ENCODE results near the gene ZNHIT2. TPM values are rescaled to one million over a fixed set of nuclear protein-coding genes. Genes with fewer than 3 reads are reported as not detected.

The ZNHIT2 gene
- total RNA-seq, 2 donors from 2014 or later: 6.6 to 8.2 TPM

- DNase-seq (no peak), ATAC-seq (no peak)
- intact Hi-C loops (cut with DNase I): no loop called here
These were observed 6.2 kb downstream of the ZNHIT2 start for GRCh38 chr11:65111159-65111743.

DNA sequence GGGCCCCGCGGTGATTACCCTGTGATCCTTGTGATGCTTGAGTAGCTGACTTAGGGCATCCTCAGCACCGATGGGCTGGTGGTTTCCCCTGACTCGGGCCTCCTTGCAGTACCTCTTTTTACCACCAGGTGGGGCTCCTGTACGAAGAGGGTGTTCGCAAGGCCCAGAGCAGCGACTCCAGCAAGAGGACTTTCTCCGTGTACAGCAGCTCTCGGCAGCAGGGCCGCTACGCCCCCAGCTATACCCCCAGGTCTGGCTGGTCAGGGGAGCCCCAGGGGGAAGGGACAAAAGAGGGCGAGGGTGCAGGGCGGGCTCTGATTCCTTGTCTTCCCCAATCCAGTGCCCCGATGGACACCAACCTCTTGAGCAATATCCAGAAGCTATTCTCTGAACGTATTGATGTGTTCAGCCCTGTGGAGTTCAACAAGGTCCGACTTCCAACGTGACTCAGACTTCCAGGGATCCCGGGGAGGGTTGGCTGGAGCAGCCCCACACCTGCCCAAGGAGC lies 7.1 kb downstream of the ZNHIT2 start:
- intact Hi-C loops (cut with DNase I): no loop called here
- ATAC-seq (peak; percentile 31 to 41), DNase-seq (peak; percentile 85)

DNA sequence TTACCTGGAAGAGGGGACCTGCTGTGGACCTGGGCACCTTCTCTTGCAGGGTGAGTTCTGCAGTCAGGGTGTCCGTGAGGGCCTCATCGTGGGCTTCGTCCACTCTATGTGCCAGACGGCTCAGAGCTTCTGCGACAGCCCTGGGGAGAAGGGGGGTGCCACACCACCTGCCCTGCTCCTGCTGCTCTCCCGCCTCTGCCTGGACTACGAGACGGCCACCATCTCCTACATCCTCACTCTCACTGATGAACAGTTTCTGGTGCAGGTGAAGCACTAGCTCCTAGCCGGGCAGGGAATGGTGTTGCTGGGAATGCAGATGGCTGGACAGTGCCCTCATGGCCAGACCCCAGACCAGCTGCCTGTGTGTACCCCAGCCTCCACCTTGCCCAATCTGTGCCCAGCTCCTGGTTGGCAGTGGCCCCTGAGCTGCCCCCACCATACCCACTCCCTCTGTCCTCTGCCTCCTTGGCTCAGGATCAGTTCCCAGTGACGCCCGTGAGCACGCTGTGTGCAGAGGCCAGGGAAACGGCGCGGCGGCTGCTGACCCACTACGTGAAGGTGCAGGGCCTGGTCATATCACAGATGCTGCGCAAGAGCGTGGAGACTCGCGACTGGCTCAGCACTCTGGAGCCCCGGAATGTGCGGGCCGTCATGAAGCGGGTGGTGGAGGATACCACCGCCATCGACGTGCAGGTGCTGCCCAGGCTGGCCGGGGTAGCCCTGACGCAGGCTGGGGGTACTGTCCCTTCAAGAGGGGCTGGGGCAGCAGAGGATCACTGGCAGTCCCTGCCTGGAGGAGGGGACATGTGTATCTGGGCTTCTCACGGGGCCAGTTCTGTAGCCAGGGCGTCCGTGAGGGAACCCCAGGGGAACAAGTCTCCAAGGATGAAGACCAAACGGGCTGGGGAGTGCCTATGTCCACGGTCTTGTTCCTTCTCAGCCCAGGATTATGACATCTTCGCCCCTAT lies 8.0 kb downstream of the ZNHIT2 start:
- DNase-seq (no peak), ATAC-seq (no peak)
- intact Hi-C loops (cut with DNase I): no loop called here

DNA sequence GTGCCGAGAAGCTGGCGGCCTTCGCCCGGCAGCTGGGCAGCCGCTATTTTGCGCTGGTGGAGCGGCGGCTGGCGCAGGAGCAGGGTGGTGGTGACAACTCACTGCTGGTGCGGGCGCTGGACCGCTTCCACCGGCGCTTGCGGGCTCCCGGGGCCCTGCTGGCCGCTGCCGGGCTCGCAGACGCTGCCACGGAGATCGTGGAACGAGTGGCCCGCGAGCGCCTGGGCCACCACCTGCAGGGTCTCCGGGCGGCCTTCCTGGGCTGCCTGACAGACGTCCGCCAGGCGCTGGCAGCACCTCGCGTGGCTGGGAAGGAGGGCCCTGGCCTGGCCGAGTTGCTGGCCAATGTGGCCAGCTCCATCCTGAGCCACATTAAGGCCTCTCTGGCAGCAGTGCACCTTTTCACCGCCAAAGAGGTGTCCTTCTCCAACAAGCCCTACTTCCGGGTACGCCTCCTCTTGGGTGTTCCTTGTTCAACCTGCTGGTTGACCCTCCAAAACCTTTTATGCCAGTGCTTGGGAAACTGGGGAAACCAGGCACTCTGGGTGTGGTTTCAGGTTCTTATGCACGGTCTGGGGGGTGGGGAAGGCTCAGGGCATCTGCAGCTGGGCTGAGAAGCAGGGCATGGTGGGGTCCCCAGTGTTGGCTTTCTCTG lies 8.9 kb downstream of the ZNHIT2 start:
- DNase-seq (no peak), ATAC-seq (no peak)
- intact Hi-C loops (cut with DNase I): no loop called here

DNA sequence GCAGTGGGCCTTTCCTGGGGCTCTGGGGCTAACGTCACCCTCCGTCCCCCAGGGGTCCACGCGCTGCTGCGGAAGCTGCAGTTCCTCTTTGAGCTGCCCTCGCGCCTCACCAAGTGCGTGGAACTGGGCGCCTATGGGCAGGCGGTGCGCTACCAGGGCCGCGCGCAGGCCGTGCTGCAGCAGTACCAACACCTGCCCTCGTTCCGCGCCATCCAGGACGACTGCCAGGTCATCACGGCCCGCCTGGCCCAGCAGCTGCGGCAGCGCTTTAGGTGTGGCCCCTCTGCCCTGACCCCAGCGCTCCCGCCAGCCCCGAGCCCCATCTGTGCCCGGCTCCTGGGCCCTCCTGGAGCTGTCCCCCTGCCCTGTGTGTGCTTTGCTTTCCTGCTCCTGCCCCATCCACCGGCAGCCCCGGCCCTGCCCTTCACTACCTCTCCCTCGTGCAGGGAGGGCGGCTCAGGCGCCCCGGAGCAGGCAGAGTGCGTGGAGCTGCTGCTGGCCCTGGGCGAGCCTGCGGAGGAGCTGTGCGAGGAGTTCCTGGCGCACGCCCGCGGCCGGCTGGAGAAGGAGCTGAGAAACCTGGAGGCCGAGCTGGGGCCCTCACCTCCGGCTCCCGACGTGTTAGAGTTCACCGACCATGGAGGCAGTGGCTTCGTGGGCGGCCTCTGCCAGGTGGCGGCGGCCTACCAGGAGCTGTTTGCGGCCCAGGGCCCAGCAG lies 9.6 kb downstream of the ZNHIT2 start:
- intact Hi-C loops (cut with DNase I): no loop called here
- no peak for ATAC-seq
- DNase-seq: no peak

DNA sequence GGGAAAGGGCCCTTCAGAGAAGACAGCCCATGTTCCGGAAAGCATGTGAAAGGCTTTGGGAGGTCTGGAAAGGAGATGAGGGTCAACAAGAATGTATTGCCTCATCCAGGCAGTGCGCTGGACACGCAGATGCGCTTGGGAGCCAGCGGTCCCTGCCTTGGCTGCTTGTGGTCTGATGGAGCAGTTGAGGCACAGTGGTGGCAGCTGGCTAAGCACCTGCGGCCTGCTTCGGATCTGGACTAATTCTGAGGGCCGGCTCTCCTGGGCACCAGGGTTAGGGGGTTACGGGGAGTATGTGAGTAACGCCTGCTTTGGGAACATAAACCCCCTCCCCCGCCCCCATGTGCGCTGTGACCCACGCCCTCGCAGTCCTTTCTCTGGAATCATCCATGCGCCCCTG lies 10.4 kb downstream of the ZNHIT2 start:
- no peak for ATAC-seq
- intact Hi-C loops (cut with DNase I): no loop called here

GRCh38 chr11:65104628-65105027 lies 12.9 kb downstream of the ZNHIT2 start:
- peak in 1 of 2 donors; percentile 51 for ATAC-seq
- intact Hi-C loops (cut with DNase I): no loop called here
- DNase-seq: no peak

More for the DNA sequence above, 10.4 kb downstream of the ZNHIT2 start:
- no peak for DNase-seq

GRCh38 chr11:65103476-65103875 lies 14.0 kb downstream of the ZNHIT2 start:
- intact Hi-C loops (cut with DNase I): no loop called here
- ATAC-seq (no peak), DNase-seq (no peak)

DNA sequence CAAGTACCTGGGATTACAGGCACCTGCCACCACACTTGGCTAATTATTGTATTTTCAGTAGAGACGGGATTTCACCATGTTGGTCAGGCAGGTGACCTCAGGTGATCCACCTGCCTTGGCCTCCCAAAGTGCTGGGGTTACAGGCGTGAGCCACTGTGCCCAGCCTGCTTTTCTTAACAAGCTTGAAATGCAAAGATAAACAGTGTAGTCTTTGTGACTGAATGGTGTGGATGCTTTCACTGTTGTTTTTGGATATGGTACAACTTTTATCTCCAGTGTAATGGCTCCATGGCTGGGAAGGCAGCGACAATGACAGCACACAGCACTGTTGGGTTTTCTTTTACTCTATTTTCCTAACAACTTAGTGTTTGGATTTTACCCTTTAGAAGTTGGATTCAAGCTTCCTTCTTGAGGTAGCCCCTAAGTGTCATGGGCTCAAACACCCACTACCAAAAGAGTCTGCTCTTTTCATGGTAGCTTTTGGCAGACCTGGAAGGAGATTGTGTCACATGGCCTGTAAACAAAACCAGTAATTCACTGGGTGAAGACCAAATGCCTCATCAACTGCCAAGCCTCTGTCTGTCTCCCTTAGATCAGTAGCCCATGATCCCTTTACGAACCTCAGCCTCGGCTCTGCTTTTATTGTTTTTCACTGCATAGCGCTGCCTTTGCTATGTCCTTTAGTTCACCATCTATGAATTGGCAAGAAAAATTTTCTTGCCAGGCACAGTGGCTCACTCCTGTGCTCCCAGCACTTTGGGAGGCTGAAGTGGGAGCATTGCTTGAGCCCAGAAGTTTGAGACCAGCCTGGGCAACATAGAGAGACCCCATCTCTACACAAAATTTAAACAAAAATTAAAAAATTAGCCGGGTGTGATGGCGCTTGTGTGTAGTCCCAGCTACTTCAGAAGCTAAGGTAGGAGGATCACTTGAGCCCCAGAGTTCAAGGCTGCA lies 15.1 kb downstream of the ZNHIT2 start:
- no peak for DNase-seq
- peak; percentile 65 to 70 for ATAC-seq
- intact Hi-C loops (cut with DNase I): no loop called here

GRCh38 chr11:65100674-65101350 lies 16.7 kb downstream of the ZNHIT2 start:
- intact Hi-C loops (cut with DNase I): no loop called here
- ATAC-seq (no peak), DNase-seq (no peak)

DNA sequence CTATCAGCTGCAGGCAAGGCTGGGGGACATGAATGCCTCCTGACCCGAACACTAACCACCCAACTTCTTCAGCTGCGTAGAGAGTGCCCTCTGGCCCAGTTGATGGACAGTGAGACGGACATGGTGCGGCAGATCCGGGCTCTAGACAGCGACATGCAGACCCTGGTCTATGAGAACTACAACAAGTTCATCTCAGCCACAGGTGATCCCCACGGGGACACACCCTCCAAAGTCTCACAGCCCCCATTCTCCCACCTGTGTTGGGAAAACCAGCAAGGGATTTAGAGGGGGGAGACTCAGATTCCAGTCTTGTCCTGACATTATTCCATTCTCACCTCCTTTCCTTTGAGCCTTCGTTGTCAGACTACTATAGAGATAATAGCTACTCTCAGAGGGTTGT lies 20.6 kb downstream of the ZNHIT2 start:
- intact Hi-C loops (cut with DNase I): no loop called here
- no peak for DNase-seq
- ATAC-seq: peak in 1 of 2 donors; percentile 5

DNA sequence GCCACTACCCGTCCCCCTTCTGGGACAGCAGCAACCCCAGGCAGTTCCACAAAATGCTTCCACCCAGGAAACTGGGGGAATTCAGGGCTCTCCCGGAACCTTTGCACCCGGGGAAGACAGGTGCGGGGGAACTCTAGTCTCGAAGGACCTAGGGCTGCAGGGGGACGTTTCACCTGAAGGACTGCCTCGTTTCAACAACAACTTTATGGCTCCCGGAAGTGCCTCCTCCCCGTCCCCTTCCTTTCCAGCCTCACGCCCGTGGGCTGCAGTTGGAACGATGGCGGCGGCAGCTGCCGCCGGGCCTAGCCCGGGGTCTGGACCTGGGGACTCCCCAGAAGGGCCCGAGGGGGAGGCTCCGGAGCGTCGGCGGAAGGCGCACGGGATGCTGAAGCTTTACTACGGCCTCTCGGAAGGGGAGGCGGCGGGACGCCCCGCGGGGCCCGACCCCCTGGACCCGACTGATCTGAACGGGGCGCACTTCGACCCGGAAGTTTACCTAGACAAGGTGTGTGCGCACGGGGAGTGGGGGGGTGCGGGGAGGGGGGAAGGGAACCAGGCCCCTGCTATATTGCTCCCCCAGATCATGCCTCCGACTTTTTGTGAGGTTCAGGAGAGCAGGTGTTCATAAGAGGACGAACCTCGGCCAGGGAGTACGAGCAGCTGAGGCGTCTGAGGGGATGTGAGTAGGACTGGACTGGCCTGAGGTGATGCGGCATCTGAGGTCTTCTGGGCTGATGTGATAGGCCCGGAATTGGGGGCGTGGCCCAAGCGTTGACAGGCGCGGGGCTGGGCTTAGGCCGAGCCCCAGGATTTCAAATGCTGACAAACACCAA lies 21.3 kb downstream of the ZNHIT2 start, which contains the start of gene VPS51:
TSS of gene VPS51 (plus strand) at position 241 of the 833 bp plus-strand sequence. CDS start at position 278, 37 bp downstream.
- DNase-seq (peak; percentile 91), ATAC-seq (peak; percentile 97 to 99)
- intact Hi-C loops (cut with DNase I): no loop called here

- no peak for DNase-seq
- intact Hi-C loops (cut with DNase I): no loop called here
- ATAC-seq: no peak
These were observed 22.1 kb downstream of the ZNHIT2 start for GRCh38 chr11:65095427-65095826.

DNA sequence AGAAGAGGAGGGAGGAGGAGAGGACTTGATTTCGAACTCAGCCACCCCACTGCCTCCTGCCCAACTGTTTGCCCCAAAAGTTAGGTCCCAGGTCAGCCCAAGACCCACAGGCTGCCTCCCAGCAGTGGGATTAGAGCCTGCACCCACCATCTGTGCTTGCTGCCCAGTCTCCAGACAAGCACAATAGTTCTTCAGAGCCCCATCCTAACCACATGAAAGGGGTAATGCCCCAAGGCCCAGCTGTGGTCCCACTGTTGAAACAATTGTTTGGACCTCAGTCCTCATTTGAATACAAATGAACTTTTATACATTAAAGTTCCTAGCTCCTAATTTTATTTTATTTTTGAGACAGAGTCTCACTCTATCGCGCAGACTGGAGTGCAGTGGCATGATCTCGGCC lies 26.9 kb downstream of the ZNHIT2 start:
- ATAC-seq: no peak
- intact Hi-C loops (cut with DNase I): no loop called here
- DNase-seq: no peak

GRCh38 chr11:65089621-65090020 lies 27.9 kb downstream of the ZNHIT2 start:
- no peak for DNase-seq
- intact Hi-C loops (cut with DNase I): no loop called here

DNA sequence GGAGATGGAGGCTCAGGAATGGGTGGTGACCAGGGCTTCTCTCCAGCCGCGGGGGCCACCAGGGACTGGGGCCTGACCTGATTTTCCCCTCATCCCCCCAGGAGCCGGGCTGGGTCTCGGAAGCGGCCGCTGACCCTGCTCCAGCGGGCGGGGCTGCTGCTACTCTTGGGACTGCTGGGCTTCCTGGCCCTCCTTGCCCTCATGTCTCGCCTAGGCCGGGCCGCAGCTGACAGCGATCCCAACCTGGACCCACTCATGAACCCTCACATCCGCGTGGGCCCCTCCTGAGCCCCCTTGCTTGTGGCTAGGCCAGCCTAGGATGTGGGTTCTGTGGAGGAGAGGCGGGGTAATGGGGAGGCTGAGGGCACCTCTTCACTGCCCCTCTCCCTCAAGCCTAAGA lies 29.7 kb downstream of the ZNHIT2 start:
- ATAC-seq (no peak), DNase-seq (no peak)
- intact Hi-C loops (cut with DNase I): no loop called here

More at GRCh38 chr11:65089621-65090020, 27.9 kb downstream of the ZNHIT2 start:
- no peak for ATAC-seq

DNA sequence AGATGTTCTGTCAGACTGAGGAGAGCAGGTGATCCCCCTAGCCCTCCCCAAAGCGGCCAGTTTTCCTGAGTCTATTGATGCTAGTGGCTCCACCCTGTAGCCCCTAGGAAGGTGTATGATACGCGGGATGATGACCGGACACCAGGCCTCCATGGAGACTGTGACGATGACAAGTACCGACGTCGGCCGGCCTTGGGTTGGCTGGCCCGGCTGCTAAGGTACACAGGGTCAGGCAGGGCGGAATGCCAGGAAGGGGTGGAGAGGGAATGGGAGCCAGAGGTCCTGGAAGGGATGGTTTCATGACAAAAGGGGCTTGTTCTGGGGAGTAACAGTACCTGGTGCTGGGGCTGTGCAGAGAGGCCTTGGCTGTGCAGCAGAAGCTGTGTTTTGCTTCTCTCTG lies 30.3 kb downstream of the ZNHIT2 start:
- ATAC-seq (no peak), DNase-seq (no peak)
- intact Hi-C loops (cut with DNase I): no loop called here
